Upper lobe of right lung (tissue), 1 donor: Measurements from ENCODE around the gene GLIPR1L1. TPM values are rescaled to one million over a fixed set of nuclear protein-coding genes. Genes with fewer than 3 reads are reported as not detected.
A peak's percentile ranks its signal among the peaks of the same experiment; 100 is the strongest.

Experiments
- ATAC-seq: fragments of 200-7000 bp; cut with Tn5 transposase; one replicate; pipeline ENCODE4 v1.9.1; 2020; ENCODE audit warnings: mild to moderate bottlenecking, moderate library complexity
- DNase-seq: peaks from one replicate; pipeline ENCODE4 v3.0.0-alpha.2; 2020
- H3K27ac ChIP-seq: fragments of 200-600 bp; one replicate; pipeline ENCODE4 v1.8.0; 2022
- H3K27me3 ChIP-seq: fragments of 200-600 bp; one replicate; pipeline ENCODE4 v1.8.0; 2022; ENCODE audit warnings: mild to moderate bottlenecking
- H3K36me3 ChIP-seq: fragments of 200-600 bp; one replicate; pipeline ENCODE4 v1.8.0; 2022
- H3K4me1 ChIP-seq: fragments of 200-600 bp; one replicate; pipeline ENCODE4 v1.8.0; 2022
- H3K4me3 ChIP-seq: fragments of 200-600 bp; one replicate; pipeline ENCODE4 v1.8.0; 2022; ENCODE audit warnings: mild to moderate bottlenecking
- H3K9me3 ChIP-seq: fragments of 200-600 bp; one replicate; pipeline ENCODE4 v1.8.0; 2022
- intact Hi-C: fragments of 100-400 bp; cut with DNase I; formaldehyde crosslinking; loops from one replicate; pipeline ENCODE4 v1.11.0; 2022
- total RNA-seq: library from RNA; stranded (reverse); fragmentation: NEBNext Ultra II Directional; extraction: Animal tissue kit (Norgen Biotek cat#: 25700); gene quantifications from one replicate; pipeline ENCODE4 v1.2.1, GENCODE V29; 2021
- TF ChIP-seq, protein P1 (sequence below): fragments of 200-600 bp; IDR thresholded peaks from one replicate; pipeline ENCODE4 v1.8.0; 2022; ENCODE audit warnings: antibody characterized with exemption
- donor health status: DM: no; HTN: yes; CAD: no; lungs with severe emphysema.

Gene GLIPR1L1
- total RNA-seq, 1 donor from 2014 or later = not detected

DNA sequence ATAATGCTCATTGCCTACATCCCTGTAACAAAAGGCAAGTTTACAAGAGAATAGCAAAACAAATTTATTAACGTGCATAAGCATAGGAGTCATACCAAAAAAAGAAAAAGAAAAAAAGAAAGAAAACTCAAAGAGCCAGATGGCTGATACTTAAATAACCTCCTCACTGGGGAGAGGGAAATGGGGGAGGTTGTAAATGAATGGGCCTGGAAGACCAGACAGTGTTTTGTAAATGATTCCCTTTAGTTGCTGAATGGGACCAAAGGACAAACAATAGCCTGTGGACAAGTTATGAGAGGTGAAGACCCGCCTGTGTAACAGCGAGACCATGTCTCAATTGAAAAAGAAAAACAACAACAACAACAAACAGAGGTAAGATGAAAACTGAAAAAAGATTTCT, 39.7 kb upstream of the GLIPR1L1 start:
- no peak for ATAC-seq
- TF ChIP-seq, protein P1, sequence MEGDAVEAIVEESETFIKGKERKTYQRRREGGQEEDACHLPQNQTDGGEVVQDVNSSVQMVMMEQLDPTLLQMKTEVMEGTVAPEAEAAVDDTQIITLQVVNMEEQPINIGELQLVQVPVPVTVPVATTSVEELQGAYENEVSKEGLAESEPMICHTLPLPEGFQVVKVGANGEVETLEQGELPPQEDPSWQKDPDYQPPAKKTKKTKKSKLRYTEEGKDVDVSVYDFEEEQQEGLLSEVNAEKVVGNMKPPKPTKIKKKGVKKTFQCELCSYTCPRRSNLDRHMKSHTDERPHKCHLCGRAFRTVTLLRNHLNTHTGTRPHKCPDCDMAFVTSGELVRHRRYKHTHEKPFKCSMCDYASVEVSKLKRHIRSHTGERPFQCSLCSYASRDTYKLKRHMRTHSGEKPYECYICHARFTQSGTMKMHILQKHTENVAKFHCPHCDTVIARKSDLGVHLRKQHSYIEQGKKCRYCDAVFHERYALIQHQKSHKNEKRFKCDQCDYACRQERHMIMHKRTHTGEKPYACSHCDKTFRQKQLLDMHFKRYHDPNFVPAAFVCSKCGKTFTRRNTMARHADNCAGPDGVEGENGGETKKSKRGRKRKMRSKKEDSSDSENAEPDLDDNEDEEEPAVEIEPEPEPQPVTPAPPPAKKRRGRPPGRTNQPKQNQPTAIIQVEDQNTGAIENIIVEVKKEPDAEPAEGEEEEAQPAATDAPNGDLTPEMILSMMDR = no peak
- no peak for DNase-seq
- H3K9me3 ChIP-seq = no peaks in the 10 kb centered on the region
- no peak overlapping the region for H3K27ac ChIP-seq
- no peaks in the 10 kb centered on the region for H3K27me3 ChIP-seq
- no peaks in the 10 kb centered on the region for H3K4me1 ChIP-seq
- H3K4me3 ChIP-seq = no peak overlapping the region
- intact Hi-C loops = no loop called here
- H3K36me3 ChIP-seq = no peaks in the 10 kb centered on the region

DNA sequence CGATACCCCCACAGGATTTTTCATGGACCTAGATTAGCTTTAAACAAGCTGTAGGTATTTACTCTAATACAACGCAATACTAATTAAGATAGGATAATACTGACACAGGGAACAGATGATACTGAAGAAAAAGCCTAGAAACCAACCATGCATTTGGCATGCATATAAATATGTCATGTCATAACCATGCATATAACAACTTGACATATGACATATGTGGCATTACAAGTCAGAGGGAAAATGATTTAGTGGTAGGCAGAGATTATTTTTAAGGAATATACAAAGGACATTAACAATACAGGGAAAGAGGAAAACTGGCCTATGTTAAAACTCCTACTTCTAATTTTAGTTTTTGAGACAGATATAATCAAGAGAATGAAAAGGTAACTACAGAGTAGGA, 32.2 kb upstream of the GLIPR1L1 start:
- Histone ChIP-seq H3K27me3 (no peaks in the 10 kb centered on the region), H3K4me3 (no peak overlapping the region), H3K36me3 (no peaks in the 10 kb centered on the region), H3K9me3 (no peaks in the 10 kb centered on the region), H3K27ac (no peak overlapping the region), H3K4me1 (no peaks in the 10 kb centered on the region)
- ATAC-seq (no peak), DNase-seq (no peak)
- TF ChIP-seq, protein P1 = no peak
- intact Hi-C loops = no loop called here

DNA sequence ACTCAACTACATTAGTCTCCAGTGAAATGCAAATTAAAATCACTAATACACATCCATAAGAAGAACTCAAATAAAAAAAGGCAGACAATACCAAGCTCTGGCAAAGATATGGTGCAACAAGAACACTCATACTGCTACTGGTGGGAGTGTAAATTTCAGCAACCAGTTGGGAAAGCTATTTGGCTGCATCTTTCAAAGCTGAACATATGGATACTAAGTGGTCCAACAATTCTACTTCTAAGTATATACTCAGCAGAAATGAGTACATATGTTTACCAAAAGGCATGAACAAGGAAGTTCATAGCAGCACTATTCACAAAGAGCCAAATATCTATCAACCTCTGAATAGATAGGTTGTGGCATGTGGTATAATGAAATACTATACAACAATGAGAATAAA, 31.7 kb upstream of the GLIPR1L1 start:
- DNase-seq = no peak
- intact Hi-C loops = no loop called here
- ATAC-seq = no peak
- no peaks in the 10 kb centered on the region for H3K27me3 ChIP-seq
- TF ChIP-seq, protein P1 = no peak
- H3K36me3 ChIP-seq = no peaks in the 10 kb centered on the region
- H3K9me3 ChIP-seq = no peaks in the 10 kb centered on the region
- H3K27ac ChIP-seq = no peak overlapping the region
- H3K4me3 ChIP-seq = no peak overlapping the region
- no peaks in the 10 kb centered on the region for H3K4me1 ChIP-seq

DNA sequence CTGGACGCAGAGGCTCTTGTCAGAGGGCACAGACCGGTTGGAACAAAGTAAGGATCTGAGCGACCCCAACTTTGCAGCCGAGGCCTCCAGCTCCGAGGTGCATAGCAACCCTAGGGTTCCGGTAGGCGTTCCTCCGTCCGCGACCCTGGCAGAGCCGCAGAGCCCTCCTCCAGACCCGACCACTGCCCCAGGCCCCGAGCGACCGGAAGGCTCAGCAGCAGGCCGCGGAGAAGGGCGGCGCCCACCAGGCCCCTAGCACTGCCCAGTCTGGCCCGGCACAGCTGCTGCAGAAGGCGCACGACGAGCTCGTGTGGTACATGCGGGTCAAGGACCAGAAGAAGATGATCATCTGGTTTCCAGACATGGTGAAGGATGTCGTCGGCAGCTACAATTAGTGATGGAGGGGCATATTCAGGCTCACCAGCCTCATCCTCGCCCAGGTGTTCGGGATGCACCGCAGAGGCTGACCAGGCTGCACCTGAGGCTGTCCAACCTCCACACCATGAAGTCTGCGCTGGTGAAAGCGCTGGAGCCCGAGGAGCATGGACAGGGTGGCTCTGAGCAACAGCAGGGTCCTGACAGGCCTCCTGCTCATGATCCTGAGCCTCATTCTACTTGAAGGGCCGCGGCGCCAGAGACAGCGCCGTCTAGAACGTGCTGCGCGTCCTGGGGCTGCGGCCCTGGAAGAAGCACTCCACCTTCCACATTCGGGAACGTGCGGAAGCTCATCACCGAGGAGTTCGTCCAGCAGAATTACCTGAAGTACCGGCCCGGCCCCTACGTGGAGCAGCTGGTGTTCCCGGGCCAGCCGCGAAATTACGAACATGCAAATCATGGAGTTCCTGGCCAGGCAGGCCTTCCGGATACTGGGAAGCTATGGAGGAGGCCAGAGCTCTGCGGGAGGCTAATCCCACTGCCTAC, 28.8 kb upstream of the GLIPR1L1 start:
- Histone ChIP-seq H3K27me3 (no peaks in the 10 kb centered on the region), H3K36me3 (no peaks in the 10 kb centered on the region), H3K9me3 (no peaks in the 10 kb centered on the region), H3K27ac (no peak overlapping the region), H3K4me1 (no peaks in the 10 kb centered on the region), H3K4me3 (no peak overlapping the region)
- TF ChIP-seq, protein P1 = no peak
- peak; percentile 48 for ATAC-seq
- no peak for DNase-seq
- intact Hi-C loops = no loop called here

DNA sequence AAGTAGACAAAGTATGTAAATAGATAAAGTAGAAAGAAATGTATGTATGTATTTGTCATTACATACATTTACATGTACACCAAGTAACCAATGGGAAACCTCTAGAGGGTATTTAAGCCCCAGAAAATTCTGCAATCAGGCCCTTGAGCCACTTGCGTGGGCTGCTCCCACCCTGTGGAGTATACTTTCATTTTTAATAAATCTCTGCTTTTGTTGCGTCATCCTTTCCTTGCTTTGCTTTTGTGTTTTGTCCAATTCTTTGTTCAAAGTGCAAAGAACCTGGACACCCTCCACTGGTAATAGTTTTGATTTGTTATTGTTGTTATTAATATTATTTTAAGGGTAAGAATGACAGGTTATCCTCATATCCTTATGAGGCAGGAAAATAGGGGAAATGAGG, 26.2 kb upstream of the GLIPR1L1 start:
- Histone ChIP-seq H3K27me3 (no peaks in the 10 kb centered on the region), H3K4me1 (no peaks in the 10 kb centered on the region), H3K9me3 (no peaks in the 10 kb centered on the region), H3K36me3 (no peaks in the 10 kb centered on the region), H3K27ac (no peak overlapping the region), H3K4me3 (no peak overlapping the region)
- TF ChIP-seq, protein P1 = no peak
- DNase-seq = no peak
- no peak for ATAC-seq
- intact Hi-C loops = no loop called here
